ENCODE data around the gene ART5.
A peak's percentile ranks its signal among the peaks of the same experiment; 100 is the strongest.
"Not testable (repeated sequence)": the region's sequence is repeated elsewhere in the genome, so short reads cannot be mapped to it uniquely, and the experiment has no call there.

ART5 gene

DNA sequence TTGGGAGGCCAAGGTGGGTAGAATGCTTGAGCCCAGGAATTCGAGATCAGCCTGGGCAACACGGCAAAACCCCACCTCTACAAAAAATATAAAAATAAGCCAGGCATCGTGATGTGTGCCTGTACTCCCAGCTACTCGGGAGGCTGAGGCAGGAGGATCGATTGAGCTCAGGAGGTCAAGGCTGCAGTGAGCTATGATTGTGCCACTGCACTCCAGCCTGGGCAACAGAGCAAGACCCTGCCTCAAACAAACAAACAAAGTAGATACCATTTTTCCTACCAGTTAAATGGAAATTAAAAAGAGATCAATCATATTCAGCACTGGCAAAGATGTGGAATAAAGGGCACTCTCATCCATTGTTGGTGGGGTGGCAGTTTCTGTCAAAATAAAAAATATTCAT, 15.5 kb upstream of the ART5 start:
- not testable (repeated sequence) for DNase-seq (ENCODE audit: low read depth in 2 of 2)

DNA sequence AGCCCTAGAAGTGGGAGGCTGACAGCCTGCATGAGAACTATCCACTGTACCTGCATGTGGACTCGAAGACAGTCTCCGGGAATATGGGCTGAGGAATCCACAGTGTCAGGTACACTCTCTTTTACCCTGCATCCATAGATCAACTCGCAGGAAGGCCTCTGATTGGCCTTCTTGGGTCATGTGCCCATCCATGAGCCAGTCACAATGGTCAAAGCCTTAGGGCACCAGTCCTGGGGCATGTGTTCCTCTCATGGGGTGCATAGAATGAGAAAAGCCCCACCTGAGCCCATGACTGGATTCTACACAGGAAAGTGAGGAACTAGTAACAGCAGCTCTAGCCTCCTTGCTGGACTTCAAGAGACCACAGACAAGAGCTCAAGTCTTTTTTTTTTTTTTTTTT, 13.8 kb upstream of the ART5 start:
- DNase-seq (ENCODE audit: low read depth in 2 of 2) = no peak

DNA sequence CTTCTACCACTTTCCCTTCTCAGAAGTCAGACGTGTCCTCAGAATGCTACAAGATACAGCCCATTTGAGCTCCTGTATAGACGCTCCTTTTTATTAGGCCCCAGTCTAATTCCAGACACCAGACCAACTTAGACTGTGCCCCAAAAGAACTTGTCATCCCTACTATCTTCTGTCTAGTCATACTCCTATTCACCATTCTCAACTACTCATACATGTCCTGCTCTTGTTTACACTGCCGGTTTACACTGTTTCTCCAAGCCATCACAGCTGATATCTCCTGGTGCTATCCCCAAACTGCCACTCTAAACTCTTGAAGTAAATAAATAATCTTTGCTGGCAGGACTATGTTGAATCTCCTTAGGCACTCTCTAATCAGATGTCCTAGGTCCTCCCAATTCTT, 10.7 kb upstream of the ART5 start:
- not testable (repeated sequence) for DNase-seq (ENCODE audit: low read depth in 2 of 2)

DNA sequence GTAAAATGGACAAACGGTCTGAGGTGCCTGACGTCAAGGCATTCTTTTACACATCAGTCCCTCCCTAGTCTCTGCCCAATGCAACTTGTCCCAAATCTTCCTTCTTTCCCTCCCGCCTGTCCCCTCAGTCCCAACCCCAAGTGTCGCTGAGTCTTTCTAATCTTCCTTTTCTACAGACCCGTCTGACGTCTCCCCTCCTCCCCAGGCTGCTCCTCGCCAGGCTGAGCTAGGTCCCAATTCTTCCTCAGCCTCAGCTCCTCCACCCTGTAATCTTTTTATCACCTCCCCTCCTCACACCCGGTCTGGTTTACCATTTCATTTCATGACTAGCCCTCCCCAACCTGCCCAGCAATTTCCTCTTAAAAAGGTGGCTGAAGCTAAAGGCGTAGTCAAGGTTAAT, 7.6 kb upstream of the ART5 start:
- not testable (repeated sequence) for DNase-seq (ENCODE audit: low read depth in 2 of 2)

DNA sequence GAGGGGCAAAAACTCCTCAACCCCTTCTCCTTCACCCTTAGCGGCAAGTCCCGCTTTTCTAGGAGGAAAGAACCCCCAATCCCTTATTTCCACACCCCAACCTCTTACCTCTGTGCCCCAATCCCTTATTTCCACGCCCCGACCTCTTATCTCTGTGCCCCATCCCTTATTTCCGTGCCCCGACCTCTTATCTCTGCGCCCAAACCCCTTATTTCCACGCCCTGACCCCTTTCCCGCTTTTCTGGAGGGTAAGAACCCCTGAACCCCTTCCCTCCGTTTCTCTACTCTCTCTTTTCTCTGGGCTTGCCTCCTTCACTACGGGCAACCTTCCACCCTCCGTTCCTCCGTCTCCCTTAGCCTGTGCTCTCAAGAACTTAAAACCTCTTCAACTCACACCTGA, 7.1 kb upstream of the ART5 start:
- DNase-seq (ENCODE audit: low read depth in 2 of 2) = not testable (repeated sequence)

DNA sequence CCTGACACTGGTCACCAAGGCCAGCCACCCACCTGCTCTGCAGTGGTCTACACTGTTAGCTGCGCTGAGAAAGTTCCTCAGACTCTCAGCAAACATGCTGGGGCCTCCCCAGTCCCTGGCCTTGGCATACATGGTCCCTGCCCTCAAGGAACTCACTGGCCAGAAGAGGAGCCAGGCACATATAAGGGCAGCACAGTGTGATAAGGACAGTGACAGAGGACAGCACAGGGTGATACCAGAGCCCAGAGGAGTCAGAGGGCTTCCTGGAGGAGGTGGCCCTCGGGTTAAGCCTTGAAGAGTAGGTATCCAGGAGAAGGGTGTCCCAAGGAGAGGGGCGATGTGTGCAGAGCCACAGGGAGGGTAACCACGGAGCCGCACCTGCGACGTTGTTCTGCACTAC, 3.8 kb upstream of the ART5 start:
- DNase-seq (ENCODE audit: low read depth in 2 of 2) = no peak

DNA sequence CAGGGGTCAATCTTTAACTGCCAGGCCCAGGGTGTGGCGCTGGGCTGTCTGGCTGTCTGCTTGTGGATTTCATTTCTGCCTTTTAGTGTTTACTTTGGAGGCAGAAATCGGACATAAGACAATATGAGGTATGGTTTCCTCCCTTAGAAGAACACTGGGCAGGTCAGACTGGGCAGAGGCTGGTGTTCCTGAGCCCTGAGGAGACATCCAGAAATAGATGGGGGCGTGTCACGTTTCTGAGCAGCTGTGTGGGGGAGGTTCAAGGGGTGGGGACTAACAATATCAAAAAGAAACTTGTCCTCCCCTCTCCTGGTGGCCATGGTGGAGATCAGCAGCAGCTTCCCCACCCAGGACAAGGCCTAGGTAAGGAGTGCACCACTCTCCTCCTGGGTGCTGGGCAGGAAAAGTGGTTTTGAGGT, 3.0 kb upstream of the ART5 start, which contains the start of gene ART1:
ART1 (plus strand) TSS at position 312 of the 419 bp plus-strand sequence. CDS start 14,086 bp downstream, outside the sequence.
- no peak for DNase-seq (ENCODE audit: low read depth in 2 of 2)

DNA sequence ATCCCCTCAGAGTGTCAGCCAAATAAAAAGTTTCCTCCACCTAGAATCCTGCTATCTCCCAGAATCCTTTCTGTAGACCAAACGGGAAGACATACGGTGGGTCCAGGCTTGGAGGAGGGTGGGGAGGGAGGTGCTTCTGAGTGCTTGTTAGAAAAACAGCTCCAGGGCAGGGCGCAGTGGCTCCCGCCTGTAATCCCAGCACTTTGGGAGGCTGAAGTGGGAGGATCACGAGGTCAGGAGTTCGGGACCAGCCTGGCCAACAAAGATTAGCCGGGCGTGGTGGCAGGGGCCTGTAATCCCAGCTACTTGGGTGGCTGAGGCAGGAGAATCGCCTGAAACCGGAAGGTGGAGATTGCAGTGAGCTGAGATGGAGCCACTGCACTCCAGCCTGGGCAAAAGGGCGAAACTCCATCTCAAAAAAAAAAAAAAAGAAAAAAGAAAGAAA, 1.3 kb upstream of the ART5 start:
- DNase-seq (ENCODE audit: low read depth in 2 of 2) = not testable (repeated sequence)

DNA sequence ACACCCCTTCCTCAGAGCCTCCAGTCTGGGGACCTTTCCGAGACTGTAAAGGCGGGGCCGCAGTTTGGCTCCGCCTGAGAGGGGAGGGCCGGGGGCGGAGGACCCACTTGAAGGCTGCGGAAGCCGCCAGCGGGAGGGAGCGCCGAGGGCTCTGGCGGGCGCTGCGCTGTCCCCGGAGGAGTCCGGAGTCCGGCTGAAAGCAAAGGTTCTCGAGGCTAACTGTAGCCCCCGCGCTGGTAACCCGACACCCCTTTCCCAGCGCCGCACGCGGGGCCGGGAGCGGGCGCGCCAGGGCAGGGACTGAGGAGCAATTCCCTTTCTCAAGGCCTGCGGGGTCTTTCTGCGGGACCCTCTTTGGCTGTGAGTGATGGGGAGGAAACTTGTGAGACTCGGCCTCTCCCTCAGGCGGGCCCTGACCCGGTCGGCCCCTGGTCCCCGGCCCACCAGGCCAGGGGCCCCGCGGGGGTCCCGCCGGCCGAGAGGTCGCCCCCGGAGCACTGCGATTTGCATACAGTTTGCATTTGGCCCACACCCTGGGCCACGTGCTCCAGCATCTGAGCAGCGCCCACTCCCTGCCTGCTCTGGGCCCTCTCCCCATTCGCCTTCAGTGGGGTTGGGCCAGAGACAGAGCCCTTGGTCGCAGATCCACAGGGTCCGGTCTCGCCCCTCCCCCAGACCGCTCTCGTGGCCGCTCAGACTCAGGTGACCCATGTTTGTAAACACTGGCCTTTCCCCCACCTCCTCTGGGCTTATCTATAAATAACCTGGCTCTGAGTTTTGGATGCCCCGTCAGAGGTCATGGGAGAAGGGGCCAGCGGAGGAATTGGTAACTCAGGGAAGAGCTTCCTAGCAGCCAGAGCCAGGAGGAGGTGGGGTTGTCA, 519 bp upstream of the ART5 start:
- DNase-seq (ENCODE audit: low read depth in 2 of 2) = peak; percentile 60 to 62

DNA sequence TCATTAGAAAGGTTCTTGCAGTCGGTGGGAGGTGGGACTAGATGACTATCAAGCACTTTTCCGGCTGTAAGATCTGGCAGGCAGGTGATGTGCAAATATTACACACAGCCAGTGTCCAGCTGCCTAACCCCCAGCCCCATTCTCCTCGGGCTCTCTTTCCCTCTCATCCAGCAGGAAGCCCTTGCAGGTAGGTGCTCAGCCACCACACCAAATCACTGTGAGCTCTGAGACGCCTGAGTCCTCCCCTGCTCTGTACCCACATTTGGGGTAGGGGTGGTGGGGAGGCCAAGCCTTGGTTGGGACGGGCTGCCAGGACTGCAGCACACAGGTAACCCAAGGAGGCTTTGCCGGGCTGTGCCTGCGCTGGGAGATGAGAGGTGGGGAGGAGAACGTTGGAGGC, 601 bp downstream of the ART5 start:
- no peak for DNase-seq (ENCODE audit: low read depth in 2 of 2)

DNA sequence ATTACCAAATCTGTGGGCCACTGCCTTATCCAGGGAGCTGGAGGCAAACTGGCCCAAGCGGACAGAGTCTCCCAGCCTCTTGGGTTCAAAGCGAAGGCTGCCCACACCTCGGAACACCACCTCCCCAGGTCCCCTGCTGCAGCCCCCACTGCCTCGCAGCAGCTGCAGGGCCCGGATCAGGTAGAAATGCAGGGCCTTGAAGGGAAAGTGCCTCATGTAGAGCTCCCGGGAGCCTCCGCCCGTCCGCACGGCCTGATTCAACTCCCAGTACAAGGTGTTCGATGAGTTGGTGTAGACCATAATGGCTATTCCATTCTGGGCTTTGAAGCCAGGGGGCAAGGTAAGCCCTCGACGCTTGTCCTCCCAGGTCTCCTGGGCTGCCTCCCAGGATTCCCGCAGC, 2.0 kb downstream of the ART5 start:
- DNase-seq (ENCODE audit: low read depth in 2 of 2) = no peak

DNA sequence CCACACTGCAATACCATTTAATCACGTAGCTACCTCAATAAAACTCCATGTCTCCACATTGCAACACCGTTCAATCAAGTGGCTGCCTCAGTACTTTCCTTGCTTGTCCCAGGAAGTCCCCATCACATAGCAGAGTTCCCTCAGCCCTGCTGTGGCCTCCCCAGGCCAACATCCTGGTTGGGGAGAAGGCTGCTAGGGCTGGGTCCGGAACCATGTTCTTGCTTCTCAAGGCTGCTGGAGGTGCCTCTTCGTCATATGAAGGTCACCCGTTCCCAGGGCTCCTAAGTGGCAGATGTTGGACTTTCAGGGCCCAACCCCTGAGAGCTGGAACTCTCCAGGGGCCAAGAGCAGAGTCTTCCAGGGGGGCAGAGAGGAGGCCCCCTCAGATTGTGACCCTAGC, 3.3 kb downstream of the ART5 start:
- DNase-seq (ENCODE audit: low read depth in 2 of 2) = no peak

DNA sequence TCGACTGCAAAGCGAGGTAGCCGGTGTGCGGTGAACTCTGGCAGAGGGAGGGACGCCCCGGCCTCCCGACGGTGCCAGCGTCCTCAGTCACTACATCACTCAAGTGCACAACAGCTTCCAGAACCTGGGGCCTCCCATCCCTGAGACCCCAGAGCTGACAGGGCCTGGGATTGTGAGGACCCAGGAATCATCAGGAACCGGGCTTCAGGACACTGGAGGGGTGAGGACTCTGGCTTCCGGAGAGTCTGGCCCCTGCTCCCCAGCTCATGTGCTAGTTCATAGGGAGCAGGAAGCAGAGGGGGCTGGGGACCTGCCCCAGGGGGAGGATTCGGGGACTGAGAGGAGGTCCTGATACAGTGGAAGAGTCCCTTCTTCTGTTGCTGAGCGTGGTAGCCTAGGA, 4.6 kb downstream of the ART5 start:
- DNase-seq (ENCODE audit: low read depth in 2 of 2) = no peak

DNA sequence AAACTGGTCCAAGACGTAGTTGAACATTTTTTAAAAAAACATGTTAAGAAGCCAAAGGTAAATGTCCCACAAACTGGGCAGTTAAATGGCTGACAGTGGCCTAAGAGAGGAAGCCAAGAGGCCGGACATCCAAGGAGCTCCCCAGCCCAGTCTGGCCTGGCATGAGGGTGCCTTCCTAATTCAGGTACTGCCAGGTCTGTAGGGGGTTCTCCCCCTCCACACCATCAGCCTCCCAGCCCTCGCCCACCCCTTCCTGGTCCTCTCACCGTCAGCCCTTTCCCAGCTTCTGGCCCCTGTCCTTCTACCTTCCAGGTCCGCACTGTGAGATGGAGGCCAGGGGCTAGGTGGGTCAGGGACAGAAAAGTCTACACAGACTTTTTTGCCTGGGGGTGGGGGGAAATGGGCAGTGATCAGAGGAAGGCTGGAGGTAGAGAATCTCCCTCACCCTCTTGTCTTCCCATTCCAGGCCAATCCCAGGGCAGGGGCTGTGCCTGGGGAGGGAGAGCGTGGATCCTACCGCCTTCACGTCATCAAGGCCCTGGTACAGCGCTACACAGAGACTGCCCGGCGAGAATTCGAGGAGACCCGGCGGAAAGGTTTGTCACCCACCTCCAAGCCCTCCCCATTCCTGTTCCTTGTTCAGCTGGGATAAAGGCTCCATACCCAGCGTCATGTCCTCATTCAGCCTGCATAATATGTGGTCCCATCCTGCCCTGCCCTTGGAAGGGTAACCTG, 6.0 kb downstream of the ART5 start:
- no peak for DNase-seq (ENCODE audit: low read depth in 2 of 2)

DNA sequence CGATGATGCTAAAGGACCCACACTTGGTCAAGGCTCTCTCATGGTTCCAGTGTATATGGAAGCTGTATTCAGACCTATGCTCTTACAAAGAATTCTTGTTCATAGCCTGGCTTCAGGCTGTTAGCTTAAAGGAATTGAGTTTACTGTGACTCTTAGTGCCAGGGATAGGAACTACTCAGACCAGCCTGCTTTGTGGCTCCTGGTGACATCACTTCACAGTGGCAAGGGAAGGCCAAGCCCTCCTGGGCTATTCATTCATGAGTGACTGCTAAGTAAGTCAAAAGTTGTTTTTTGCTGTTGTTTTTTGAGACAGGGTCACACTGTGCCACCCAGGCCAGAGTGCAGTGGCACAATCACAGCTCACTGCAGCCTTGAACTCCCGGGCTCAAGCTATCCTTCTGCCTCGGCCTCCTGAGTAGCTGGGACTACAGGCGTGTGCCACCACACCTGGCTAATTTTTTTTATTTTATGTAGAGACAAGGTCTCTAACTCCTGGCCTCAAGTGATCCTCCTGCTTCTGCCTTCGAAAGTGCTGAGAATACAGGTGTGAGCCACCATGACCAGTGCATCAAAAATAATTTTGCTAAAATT, 9.6 kb downstream of the ART5 start:
- no peak for DNase-seq (ENCODE audit: low read depth in 2 of 2)

DNA sequence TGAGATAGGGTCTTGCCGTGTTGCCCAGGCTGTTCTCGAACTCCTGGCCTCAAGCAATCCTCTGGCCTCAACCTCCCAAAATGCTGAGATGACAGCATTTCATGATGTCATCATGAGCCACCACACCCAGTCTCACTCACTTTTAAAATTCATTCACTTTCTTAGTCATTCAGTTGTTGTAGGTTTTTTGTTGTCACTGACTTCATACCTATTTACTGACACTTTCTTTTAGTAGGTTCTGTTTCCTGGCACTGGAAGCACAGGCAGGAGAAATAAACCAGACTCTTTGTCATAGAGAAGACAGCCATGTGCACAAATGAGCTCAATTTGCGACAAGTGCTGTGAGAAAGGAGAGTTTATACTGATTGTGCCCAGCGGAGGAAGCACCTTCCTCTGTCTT, 10.5 kb downstream of the ART5 start:
- no peak for DNase-seq (ENCODE audit: low read depth in 2 of 2)

DNA sequence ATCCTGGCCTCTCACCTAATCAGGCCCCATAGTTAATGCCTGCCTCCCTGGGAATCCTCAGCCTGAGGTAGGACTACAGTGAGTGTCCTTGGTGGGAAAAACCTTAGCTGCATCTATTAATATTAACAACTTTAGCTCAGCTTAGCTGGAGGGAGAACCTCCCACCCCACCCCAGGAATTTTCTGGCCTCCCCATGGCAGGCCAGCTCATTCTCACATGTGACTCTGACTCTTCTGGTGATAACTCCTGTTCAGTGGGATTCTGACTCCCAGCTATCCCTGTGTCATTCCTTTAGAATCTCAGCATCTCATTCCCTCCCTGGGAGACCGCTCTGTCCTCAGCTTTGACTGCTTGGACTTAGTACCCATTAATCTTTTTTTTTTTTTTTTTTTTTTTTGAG, 14.5 kb downstream of the ART5 start:
- DNase-seq (ENCODE audit: low read depth in 2 of 2) = no peak

DNA sequence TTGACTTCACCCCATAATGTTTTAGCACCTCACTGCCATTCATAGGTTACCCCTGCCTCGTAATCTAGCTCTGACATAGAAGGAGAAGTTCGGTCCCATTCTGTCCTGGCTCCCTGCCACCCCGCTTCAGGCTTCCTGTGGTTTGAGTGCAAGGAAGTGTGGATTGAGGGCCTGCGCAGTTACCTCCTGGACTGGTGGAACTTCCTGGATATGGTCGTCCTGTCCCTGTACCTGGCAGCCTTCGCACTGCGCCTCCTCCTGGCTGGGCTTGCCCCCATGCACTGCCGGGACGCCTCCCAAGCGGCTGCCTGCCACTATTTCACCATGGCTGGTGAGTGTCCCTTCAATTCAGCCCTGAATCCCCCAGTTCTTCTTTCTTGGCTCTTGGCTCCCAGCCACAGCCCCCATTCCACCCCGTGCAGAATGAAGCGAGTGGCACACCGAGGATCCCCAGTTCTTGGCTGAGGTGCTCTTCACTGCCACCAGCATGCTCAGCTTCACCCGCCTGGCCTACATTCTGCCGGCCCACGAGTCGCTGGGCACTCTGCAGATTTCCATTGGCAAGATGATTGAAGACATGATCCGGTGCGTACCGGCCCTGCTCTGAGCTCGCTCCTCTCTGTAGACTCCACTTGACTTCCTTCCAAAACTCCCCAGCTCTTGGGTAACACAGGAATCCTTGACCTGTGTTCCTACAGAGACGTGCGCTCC, 15.4 kb downstream of the ART5 start:
- no peak for DNase-seq (ENCODE audit: low read depth in 2 of 2)

DNA sequence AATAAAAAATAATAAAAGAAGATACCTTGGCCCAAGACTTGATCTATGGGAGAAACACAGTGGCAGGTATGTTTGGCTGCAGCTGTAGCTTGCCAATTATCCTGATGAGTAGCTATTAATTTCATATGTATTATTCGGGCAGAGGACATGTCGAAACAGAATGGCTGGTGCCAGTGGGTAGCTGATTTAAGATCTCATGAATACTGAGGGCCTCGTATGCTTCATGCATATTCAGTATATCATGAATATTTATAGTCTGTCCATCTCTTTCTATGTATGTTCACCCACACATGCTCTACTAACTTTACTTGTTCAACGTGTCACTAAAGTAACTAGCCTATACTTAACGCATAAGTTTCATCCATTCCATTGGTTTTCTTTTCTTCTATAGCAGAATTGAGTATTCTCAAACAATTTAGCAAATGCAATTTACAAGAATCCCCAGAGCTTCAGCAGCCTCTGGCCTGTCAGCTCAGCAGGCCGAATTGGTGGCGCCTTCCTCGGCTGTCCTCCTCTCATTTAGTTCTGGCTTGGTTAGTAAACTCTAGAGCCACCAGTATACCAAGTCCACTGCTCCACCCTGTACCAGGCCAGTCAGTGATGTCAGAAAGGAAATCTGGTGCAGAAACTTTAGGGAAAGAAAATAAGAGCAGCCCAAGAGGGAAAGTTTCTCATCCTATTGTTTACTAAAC, 17.9 kb downstream of the ART5 start:
- no peak for DNase-seq (ENCODE audit: low read depth in 2 of 2)

DNA sequence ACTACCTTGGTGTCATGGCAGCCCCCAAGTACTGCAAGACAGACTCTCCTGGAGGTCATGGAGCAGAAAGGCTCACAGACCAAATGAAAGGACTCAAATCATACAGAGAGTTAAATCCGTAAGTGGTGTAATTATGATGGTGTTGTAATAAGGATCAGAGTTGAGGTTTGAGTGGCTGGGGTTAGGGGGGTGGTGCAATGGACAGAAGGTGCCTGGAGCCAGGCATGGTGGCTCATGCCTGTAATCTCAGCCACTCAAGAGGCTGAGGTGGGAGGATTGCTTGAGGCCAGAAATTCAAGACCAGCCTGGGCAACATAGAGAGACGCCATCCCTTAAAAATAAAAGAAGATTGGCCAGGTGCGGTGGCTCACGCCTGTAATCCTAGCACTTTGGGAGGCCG, 18.7 kb downstream of the ART5 start:
- no peak for DNase-seq (ENCODE audit: low read depth in 2 of 2)

DNA sequence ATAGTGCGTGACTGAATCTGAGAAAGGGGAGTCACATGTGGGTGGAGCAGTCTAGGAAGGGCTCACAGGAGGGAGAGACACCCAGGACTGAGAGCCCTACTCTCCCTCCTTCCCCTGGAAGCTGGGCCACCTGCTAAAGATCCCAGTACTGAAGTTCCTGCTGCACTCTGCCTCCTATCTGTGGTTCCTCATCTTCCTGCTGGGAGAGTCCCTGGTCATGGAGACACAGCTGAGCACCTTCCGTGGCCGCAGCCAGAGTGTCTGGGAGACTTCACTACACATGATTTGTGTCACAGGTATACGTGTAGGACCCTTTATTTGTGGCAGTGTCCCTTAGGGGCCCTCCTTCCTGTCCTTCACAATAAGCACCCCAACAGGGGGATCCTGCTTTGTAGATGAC, 19.3 kb downstream of the ART5 start:
- DNase-seq (ENCODE audit: low read depth in 2 of 2) = no peak
